ENCODE measurements around the gene MUC5AC. TPM values are rescaled to one million over a fixed set of nuclear protein-coding genes. Genes with fewer than 3 reads are reported as not detected.
"Not testable (repeated sequence)": the region's sequence is repeated elsewhere in the genome, so short reads cannot be mapped to it uniquely, and the experiment has no call there.

Gene MUC5AC
- total RNA-seq, 1 donor from 2014 or later = not detected

- DNase-seq (ENCODE audit: low read depth) = no peak
- no peaks in the 10 kb centered on the region for H3K27me3 ChIP-seq (ENCODE audit: control insufficient read depth, insufficient read depth, low read length)
- H3K4me3 ChIP-seq (ENCODE audit: low read depth, low read length) = no peak overlapping the region
- H3K36me3 ChIP-seq (ENCODE audit: control insufficient read depth, insufficient read depth, low read length) = no peaks in the 10 kb centered on the region
- TF ChIP-seq CTCF (IDR thresholded peaks at IDR 0.05; ENCODE audit: insufficient read depth, low read length, poor library complexity, severe bottlenecking) = no peak
Observed at GRCh38 chr11:1179641-1180040, 21.9 kb downstream of the MUC5AC start.

GRCh38 chr11:1180171-1180570 is 22.4 kb downstream of the MUC5AC start:
- Histone ChIP-seq H3K36me3 (ENCODE audit: control insufficient read depth, insufficient read depth, low read length) (no peaks in the 10 kb centered on the region), H3K4me3 (ENCODE audit: low read depth, low read length) (no peak overlapping the region), H3K27me3 (ENCODE audit: control insufficient read depth, insufficient read depth, low read length) (no peaks in the 10 kb centered on the region)
- no peak for TF ChIP-seq CTCF (IDR thresholded peaks at IDR 0.05; ENCODE audit: insufficient read depth, low read length, poor library complexity, severe bottlenecking)
- DNase-seq (ENCODE audit: low read depth) = no peak

- DNase-seq (ENCODE audit: low read depth) = no peak
- no peak for TF ChIP-seq CTCF (IDR thresholded peaks at IDR 0.05; ENCODE audit: insufficient read depth, low read length, poor library complexity, severe bottlenecking)
- H3K36me3 ChIP-seq (ENCODE audit: control insufficient read depth, insufficient read depth, low read length) = no peaks in the 10 kb centered on the region
- no peaks in the 10 kb centered on the region for H3K27me3 ChIP-seq (ENCODE audit: control insufficient read depth, insufficient read depth, low read length)
- H3K4me3 ChIP-seq (ENCODE audit: low read depth, low read length) = no peak overlapping the region
Observed at GRCh38 chr11:1180947-1181391, 23.2 kb downstream of the MUC5AC start.

DNA sequence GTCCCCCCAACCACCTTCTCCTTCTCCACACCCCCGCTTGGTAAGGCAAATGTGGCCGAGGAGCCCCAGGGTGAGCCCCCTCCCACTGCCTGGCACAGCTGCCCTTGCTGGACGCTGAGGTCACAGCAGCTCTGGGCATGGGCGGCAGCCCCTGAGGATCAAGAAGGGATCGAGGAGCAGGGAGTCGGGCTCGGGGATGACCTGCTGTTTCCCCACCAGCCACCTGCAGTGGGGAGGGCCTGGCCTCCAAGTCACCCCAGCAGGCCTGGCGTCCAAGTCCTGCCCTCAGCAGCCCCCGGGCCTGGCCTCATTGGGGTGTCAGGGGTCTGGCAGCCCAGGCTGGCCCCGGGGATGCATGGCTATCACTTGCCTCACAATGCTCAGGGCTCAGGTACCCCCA is 23.7 kb downstream of the MUC5AC start:
- no peak for TF ChIP-seq CTCF (IDR thresholded peaks at IDR 0.05; ENCODE audit: insufficient read depth, low read length, poor library complexity, severe bottlenecking)
- Histone ChIP-seq H3K27me3 (ENCODE audit: control insufficient read depth, insufficient read depth, low read length) (no peaks in the 10 kb centered on the region), H3K36me3 (ENCODE audit: control insufficient read depth, insufficient read depth, low read length) (no peaks in the 10 kb centered on the region), H3K4me3 (ENCODE audit: low read depth, low read length) (no peak overlapping the region)
- DNase-seq (ENCODE audit: low read depth) = no peak

GRCh38 chr11:1181853-1182535 is 24.2 kb downstream of the MUC5AC start:
- Histone ChIP-seq H3K36me3 (ENCODE audit: control insufficient read depth, insufficient read depth, low read length) (no peaks in the 10 kb centered on the region), H3K4me3 (ENCODE audit: low read depth, low read length) (no peak overlapping the region), H3K27me3 (ENCODE audit: control insufficient read depth, insufficient read depth, low read length) (no peaks in the 10 kb centered on the region)
- no peak for TF ChIP-seq CTCF (IDR thresholded peaks at IDR 0.05; ENCODE audit: insufficient read depth, low read length, poor library complexity, severe bottlenecking)
- DNase-seq (ENCODE audit: low read depth) = no peak

- H3K4me3 ChIP-seq (ENCODE audit: low read depth, low read length); H3K27me3 ChIP-seq (ENCODE audit: control insufficient read depth, insufficient read depth, low read length); DNase-seq (ENCODE audit: low read depth); H3K36me3 ChIP-seq (ENCODE audit: control insufficient read depth, insufficient read depth, low read length): not testable (repeated sequence)
Observed at GRCh38 chr11:1184139-1184538, 26.4 kb downstream of the MUC5AC start.

DNA sequence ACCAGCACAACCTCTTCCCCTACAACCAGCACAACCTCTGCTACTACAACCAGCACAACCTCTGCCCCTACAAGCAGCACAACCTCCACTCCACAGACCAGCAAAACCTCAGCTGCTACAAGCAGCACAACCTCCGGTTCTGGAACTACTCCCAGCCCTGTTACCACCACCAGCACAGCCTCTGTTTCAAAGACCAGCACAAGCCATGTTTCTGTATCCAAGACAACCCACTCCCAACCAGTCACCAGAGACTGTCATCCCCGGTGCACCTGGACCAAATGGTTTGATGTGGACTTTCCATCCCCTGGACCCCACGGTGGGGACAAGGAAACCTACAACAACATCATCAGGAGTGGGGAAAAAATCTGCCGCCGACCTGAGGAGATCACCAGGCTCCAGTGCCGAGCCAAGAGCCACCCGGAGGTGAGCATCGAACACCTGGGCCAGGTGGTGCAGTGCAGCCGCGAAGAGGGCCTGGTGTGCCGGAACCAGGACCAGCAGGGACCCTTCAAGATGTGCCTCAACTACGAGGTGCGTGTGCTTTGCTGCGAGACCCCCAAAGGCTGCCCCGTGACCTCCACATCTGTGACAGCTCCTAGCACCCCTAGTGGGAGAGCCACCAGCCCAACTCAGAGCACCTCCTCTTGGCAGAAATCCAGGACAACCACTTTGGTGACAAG is 30.8 kb downstream of the MUC5AC start:
- not testable (repeated sequence) for H3K27me3 ChIP-seq (ENCODE audit: control insufficient read depth, insufficient read depth, low read length); H3K4me3 ChIP-seq (ENCODE audit: low read depth, low read length); DNase-seq (ENCODE audit: low read depth); H3K36me3 ChIP-seq (ENCODE audit: control insufficient read depth, insufficient read depth, low read length)

DNA sequence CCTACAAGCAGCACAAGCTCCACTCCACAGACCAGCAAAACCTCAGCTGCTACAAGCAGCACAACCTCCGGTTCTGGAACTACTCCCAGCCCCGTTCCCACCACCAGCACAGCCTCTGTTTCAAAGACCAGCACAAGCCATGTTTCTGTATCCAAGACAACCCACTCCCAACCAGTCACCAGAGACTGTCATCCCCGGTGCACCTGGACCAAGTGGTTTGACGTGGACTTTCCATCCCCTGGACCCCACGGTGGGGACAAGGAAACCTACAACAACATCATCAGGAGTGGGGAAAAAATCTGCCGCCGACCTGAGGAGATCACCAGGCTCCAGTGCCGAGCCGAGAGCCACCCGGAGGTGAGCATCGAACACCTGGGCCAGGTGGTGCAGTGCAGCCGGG is 32.1 kb downstream of the MUC5AC start:
- not testable (repeated sequence) for H3K4me3 ChIP-seq (ENCODE audit: low read depth, low read length); H3K27me3 ChIP-seq (ENCODE audit: control insufficient read depth, insufficient read depth, low read length); DNase-seq (ENCODE audit: low read depth); H3K36me3 ChIP-seq (ENCODE audit: control insufficient read depth, insufficient read depth, low read length)

DNA sequence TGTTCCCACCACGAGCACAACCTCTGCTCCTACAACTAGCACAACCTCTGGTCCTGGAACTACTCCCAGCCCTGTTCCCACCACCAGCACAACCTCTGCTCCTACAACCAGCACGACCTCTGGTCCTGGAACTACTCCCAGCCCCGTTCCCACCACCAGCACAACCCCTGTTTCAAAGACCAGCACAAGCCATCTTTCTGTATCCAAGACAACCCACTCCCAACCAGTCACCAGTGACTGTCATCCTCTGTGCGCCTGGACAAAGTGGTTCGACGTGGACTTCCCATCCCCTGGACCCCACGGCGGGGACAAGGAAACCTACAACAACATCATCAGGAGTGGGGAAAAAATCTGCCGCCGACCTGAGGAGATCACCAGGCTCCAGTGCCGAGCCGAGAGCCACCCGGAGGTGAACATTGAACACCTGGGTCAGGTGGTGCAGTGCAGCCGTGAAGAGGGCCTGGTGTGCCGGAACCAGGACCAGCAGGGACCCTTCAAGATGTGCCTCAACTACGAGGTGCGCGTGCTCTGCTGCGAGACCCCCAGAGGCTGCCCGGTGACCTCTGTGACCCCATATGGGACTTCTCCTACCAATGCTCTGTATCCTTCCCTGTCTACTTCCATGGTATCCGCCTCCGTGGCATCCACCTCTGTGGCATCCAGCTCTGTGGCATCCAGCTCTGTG is 34.2 kb downstream of the MUC5AC start:
- not testable (repeated sequence) for H3K4me3 ChIP-seq (ENCODE audit: low read depth, low read length); DNase-seq (ENCODE audit: low read depth); H3K36me3 ChIP-seq (ENCODE audit: control insufficient read depth, insufficient read depth, low read length); H3K27me3 ChIP-seq (ENCODE audit: control insufficient read depth, insufficient read depth, low read length)

Measured in kidney epithelial cell (primary cell).